ENCODE results near the gene IKZF2.
"Not testable (repeated sequence)": the region's sequence is repeated elsewhere in the genome, so short reads cannot be mapped to it uniquely, and the experiment has no call there.

IKZF2 gene

GRCh38 chr2:213036836-213037235 lies 114.6 kb downstream of the IKZF2 start:
- no peak for DNase-seq (ENCODE audit: low read depth)

- no peak for DNase-seq (ENCODE audit: low read depth)
These were observed 116.8 kb downstream of the IKZF2 start for GRCh38 chr2:213034585-213034984.

- no peak for DNase-seq (ENCODE audit: low read depth)
These were observed 118.8 kb downstream of the IKZF2 start for GRCh38 chr2:213032607-213033006.

DNA sequence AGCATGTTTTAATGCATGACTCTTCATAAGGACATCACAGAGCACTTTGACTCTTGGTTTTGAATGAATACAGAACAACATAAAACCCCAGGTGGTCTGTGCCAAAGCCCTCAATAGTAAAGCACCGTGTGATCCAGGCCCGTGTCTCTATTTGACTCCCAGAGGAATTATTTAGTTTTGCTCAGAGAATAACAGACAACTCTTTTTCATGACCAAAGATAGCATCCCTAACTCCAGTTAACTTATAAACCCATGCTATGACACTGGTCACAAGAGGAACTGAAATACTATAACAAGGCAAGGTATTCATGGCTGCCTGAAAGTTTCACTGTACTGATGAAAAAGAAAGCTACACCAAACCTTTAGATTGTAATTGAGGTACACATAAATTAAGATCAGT lies 128.4 kb downstream of the IKZF2 start:
- no peak for DNase-seq (ENCODE audit: low read depth)

DNA sequence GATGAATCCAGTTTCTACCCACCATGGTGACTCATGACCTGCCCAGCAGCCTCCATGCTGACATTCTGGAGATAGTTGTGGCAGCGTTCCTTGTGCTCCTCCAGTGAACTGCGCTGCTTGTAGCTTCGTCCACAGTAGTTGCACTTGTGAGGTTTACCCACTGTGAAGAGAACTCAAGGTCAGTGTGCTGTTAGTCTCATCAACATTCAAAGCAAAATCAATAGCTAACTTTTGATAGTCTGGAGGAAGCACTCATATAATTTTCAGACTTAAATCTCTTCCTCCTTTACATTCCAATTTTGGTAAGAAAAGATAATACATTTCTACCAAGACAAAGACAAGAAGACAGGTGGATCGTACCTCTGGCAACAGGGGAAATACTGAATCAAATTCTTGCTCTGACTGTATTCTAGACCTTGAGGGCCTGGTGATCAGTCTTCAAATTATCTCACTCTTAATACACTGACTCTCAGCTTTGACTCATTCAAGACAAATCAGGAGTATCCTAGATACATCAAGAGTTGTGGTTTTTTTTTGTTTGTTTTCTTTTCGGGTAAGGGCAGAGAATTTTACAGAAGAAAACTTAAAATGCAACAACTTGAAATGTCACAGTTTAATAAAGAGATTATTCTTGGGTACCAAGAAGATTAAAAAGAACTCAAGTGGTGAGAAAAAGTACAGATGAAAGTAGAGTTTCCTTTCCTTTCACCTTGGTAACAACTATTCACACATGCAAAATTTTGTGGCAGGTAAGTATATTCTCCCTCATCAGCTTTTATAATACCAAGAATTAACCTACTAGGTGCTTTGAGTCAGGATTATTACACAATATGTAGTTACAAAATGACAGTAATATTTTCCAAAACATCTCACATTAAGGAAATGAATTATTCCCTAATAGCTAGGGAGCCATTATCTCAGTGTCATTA lies 129.2 kb downstream of the IKZF2 start:
- no peak for DNase-seq (ENCODE audit: low read depth)

DNA sequence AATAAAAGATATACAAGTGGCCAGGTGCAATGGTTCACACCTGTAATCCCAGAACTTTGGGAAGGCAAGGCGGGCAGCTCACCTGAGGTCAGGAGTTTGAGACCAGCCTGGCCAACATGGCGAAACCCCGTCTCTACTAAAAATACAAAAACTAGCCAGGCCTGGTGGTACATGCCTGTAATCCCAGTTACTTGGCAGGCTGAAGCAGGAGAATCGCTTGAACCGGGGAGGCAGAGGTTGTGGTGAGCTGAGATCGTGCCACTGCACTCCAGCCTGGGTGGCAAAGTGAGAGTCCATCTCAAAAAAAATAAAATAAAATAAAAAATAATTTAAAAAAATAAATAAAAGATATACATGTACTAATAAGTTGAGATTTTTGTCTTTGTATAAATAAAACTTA lies 130.5 kb downstream of the IKZF2 start:
- not testable (repeated sequence) for DNase-seq (ENCODE audit: low read depth)

GRCh38 chr2:213020268-213020667 lies 131.1 kb downstream of the IKZF2 start:
- no peak for DNase-seq (ENCODE audit: low read depth)

DNA sequence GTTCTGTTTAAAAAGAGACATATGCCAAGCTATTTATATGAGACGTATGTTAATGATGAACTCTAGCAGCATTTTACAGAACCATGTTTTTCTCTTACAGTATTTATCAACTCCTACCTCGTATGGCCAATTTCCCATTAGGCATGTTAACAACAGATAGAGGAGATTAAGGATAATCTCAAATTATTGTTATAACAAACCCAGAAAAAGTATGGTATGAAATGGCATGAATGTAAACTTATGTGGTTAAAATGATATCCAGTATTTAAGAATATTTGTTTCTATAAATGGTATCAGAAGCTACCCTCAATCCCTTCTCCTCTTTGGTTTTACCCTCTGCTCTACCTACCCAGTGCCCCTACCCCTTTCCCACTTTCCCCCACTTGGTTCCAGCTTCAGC lies 132.0 kb downstream of the IKZF2 start:
- no peak for DNase-seq (ENCODE audit: low read depth)

DNA sequence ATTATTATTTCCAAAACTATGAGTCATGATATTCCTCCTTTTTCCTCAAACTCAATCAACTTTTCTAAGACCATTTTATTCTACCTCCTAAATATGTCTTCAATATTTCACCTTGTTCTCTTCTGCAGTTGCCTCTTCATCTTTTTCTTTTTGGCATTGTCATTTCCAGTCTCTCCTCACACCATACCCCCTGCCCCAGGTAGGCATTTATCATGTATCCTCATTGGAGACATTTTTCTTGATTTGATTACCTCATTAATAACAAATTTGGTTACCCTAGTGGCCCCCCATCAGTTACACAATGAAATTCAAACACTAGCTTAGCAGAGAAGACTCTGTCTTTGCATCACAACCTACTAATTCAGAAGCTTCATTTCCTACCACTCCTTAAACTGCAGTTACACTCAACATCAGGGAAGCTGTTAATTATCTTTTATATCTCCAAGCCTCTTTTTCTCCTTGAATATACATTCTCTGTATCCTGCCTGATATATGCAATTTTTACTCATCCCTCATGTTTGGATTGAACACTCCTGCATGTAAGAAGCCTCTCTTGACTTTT lies 133.0 kb downstream of the IKZF2 start:
- DNase-seq (ENCODE audit: low read depth): no peak

DNA sequence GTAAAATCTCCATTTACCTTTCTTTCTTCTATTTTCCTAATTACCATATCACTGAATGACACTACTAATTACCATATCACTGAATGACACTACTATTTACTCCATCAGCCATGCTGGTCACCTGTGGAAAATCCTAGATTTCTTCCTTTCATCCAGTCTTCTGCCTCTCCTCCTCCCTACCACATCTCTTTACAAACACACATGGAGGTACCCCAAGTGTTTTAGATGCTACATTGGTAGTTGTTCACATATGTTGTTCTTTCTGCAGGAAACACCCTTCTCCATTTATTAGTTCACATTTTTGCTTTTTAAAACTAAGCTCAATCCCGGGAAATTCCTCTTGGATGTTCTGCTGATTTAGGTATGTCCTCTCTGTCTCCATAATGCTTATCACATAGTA lies 134.0 kb downstream of the IKZF2 start:
- DNase-seq (ENCODE audit: low read depth): no peak

DNA sequence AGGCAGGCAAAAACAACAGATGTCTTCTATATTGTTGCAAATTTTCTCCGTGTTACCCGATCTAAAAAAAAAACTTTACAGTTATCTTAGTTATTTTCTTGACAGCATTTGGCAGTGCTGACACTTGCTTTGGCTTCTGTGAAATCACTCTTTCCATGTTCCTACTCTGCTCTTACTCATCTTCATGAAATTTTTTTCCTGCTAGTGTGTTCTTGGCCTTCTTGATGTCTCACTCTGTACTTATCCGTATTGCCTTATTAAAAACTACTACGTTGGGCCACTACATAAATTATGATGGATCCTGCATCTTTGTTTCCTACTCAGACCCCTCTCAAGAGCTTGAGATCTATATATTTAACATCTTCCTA lies 134.4 kb downstream of the IKZF2 start:
- DNase-seq (ENCODE audit: low read depth): no peak

DNA sequence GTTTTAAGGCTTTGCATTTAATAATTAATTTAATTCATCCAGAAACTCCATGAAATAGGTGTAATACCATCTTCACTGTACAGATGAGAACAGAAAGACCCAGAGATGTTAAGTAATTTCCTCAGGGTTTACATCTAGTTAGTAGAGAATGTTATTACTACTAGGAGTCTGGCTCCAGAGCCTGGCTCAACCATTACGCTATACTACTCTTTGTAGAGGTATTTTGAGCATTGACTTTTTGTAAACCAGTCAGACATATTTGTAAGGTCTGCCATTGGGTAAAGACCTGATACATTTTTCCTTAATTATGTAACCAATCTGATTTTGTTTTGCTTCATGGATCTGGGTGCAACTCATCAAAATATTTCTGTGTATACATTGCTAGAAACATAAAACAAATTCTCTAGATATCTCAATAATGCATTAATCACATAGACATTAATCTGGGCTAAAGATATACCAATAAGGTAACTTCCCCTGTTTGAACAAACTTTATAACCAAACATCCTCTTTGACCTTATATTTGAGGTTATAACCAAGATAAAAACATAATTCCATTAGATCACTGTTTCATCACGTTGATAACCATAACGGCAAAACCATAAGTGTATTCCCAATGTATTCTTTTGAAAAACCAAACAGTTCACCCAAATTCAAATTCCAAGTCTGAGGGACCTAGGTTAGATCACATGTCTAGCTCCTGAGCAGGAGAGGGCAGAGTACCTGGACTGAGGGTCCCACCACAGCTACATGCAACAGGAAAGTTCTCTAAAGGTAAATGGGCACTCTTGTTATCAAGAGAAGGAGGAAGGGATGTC lies 135.0 kb downstream of the IKZF2 start:
- DNase-seq (ENCODE audit: low read depth): no peak

- peak; percentile 14 for DNase-seq (ENCODE audit: low read depth)
These were observed 135.8 kb downstream of the IKZF2 start for GRCh38 chr2:213015387-213016165.

DNA sequence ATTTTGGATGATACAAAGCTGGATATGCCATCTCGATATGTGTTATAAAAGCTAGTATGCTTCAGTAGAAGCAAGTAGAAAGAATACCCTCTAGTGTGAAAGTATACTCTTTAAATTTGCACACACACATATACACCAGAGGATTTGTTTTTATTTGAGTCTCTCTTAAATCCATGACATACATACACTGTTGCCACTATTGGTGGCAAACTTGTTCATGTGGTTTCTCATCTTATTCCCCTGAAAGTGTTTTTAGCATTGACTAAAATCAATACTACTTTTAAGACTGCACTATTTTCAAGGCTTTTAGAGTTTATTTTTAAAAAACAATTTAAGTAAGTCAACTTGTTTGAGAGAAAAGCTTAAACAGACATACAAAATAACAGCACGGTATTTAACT lies 137.4 kb downstream of the IKZF2 start:
- no peak for DNase-seq (ENCODE audit: low read depth)

DNA sequence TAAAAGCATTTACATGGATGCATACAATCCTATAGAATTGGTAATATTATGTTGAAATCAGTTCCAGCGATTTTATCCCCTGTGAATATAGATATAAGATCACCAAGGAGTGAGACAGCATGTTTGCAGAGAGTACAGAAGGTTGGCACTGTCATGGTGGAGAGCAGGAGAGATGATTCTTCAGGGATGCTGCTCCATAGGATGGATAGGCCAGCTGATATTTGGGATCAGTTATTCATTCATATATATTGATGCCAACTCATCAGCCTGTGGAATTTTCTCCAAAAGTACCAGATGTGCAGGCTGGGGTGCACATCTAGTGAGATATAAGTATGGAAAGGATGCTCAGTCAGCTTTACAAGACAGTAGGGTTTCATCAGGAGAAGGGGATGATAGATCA lies 139.9 kb downstream of the IKZF2 start:
- no peak for DNase-seq (ENCODE audit: low read depth)

DNA sequence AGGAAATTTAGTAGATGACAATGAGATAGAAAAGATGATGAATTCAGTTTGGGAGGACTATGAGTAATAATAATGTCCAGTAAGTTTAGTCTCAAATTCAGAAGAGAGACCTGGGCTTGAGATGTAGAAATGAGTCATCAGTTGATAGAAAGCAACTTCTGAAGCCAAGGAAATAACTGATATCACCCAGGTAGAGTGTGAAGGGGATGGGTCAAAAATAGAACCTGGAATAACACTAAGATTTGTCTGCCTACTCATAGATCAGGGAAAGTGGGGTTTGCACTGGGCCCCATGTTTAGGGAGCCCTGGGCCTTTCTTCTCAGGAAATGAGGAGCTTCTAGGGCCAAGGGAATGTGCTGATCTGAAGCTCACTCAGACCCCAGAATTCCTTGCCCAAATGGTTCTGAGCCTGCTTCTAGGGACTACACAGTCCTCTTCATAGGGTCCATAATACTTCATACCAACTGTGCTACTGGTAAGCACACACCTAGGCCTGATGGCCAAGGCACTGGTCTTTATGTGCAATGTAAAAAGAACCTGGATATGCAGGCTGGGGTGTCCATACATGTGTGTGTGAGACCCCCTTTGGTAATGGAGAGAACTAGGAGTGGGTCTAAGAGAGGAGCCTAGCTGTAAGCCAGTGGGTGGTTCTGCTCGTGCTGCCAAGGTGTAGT lies 141.2 kb downstream of the IKZF2 start:
- DNase-seq (ENCODE audit: low read depth): no peak

- DNase-seq (ENCODE audit: low read depth): no peak
These were observed 144.0 kb downstream of the IKZF2 start for GRCh38 chr2:213007290-213007838.

DNA sequence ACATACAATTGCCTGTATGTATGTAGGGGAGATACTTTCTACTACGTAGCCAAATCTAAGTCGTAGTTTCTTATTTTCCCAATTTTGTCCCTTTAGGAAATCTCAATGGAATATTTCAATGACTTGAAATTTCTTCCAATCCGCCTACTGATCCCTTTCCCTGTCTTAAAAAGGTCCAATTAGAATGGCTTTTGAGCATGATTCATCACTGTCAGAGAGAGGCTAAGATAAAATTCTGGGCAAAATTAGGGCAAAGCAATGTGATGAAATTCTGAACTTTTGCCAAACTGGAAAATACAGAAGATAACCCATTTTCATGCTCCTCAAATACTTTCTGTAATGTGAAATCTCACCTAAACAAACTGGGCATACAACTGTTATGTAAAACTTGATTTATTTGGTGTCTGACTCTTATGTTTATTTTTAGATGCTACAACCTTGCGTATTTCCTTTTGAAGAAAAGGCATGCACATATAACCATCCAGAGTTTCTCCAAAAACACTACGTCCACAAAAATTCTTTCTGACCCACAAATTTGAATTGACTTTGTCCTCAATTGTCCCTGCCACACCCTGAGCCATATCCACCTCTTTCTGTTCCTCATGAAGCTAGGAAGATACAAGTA lies 147.1 kb downstream of the IKZF2 start:
- DNase-seq (ENCODE audit: low read depth): no peak

DNA sequence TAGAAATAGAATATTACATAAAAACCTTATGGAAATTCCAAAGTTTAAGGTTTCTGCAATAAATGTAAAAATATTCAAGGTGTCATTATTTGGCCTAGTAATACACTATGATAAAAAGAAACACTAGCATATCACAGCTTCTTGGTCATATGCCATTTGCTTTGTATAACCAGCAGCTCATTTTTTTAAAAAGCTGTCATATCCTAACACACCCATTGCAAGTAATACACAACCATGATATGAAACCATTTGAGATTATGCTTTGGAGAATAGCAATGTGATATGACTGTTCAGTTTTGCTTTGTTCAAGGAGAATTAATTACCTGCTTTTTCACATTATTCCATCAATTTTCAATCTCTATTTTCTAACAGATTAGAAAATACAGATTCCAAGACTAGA lies 149.0 kb downstream of the IKZF2 start:
- DNase-seq (ENCODE audit: low read depth): no peak

GRCh38 chr2:213001297-213001910 lies 150.0 kb downstream of the IKZF2 start:
- no peak for DNase-seq (ENCODE audit: low read depth)

Data from T-helper 22 cell (primary cell).